NB4 (cell line): ENCODE measurements around the gene MMD.
A peak's percentile ranks its signal among the peaks of the same experiment; 100 is the strongest.

ENCODE experiments used
- DNase-seq: peaks from one replicate; pipeline ENCODE4 v3.0.0; 2010; ENCODE audit warnings: low read depth
- H3K4me3 ChIP-seq: one replicate; pipeline ENCODE4 v1.5.1; 2011; ENCODE audit warnings: mild to moderate bottlenecking, low read depth, low read length, moderate library complexity
- MYC ChIP-seq: IDR thresholded peaks from 2 replicates; pipeline ENCODE4 v1.6.1; 2011; ENCODE audit warnings: low read depth, low read length
- POLR2A ChIP-seq: IDR thresholded peaks from 2 replicates; pipeline ENCODE4 v1.6.1; 2011; ENCODE audit warnings: mild to moderate bottlenecking; ENCODE audit not compliant: insufficient read length; ENCODE audit errors: extremely low read depth
- TF ChIP-seq, protein P1 (sequence below): IDR thresholded peaks from one replicate; pipeline ENCODE4 v1.5.1; 2012; ENCODE audit warnings: low read depth, low read length
- TF ChIP-seq, protein P2 (sequence below): IDR thresholded peaks from 2 replicates; pipeline ENCODE4 v1.6.1; 2011; ENCODE audit warnings: low read depth, low read length

Gene MMD

DNA sequence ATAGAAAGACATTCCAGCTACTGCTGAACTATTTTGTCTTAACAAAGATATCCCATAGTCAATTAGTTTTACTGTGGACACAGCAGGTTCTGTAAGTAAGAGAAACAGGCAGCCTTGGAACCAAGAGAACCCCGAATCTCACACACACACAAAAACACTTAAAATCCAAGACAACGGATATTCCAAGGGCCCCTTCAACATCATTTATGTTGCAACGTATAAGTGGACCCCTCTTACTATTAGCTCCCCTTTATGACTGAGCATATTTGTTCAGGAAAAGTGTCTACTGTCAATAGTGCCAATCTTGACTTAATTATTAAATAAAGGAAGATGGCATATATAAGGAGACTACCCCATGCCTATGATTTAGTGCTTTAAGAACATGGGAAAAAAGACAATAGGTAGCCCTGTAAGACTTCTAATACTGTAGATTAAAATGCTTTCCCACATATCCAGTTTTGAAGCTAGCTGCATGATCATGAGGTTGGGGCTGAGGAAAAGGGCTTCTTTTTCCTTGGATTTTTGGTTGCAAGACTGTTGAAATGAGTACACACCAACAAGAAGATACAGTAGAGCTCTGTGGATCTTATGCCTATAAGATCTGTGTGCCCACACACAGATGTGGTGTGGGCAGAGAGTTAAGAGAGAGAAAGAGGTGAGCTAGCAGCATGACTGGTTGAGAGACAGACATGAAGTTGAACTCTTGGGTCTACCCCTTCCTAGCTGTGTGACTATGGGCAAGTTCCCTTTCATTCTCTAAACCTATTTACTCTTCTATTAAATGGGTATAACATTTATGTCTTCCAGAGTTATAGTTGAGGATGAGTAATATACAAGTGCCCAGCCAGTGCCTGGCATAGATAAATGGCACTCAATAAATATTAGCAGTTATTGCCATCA lies 3.0 kb downstream of the MMD start:
- no peak overlapping the region for H3K4me3 ChIP-seq
- DNase-seq: no peak
- TF ChIP-seq, protein P1, sequence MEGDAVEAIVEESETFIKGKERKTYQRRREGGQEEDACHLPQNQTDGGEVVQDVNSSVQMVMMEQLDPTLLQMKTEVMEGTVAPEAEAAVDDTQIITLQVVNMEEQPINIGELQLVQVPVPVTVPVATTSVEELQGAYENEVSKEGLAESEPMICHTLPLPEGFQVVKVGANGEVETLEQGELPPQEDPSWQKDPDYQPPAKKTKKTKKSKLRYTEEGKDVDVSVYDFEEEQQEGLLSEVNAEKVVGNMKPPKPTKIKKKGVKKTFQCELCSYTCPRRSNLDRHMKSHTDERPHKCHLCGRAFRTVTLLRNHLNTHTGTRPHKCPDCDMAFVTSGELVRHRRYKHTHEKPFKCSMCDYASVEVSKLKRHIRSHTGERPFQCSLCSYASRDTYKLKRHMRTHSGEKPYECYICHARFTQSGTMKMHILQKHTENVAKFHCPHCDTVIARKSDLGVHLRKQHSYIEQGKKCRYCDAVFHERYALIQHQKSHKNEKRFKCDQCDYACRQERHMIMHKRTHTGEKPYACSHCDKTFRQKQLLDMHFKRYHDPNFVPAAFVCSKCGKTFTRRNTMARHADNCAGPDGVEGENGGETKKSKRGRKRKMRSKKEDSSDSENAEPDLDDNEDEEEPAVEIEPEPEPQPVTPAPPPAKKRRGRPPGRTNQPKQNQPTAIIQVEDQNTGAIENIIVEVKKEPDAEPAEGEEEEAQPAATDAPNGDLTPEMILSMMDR: no peak
- TF ChIP-seq, protein P2, sequence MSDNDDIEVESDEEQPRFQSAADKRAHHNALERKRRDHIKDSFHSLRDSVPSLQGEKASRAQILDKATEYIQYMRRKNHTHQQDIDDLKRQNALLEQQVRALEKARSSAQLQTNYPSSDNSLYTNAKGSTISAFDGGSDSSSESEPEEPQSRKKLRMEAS: no peak
- no peak for TF ChIP-seq POLR2A
- no peak for TF ChIP-seq MYC

DNA sequence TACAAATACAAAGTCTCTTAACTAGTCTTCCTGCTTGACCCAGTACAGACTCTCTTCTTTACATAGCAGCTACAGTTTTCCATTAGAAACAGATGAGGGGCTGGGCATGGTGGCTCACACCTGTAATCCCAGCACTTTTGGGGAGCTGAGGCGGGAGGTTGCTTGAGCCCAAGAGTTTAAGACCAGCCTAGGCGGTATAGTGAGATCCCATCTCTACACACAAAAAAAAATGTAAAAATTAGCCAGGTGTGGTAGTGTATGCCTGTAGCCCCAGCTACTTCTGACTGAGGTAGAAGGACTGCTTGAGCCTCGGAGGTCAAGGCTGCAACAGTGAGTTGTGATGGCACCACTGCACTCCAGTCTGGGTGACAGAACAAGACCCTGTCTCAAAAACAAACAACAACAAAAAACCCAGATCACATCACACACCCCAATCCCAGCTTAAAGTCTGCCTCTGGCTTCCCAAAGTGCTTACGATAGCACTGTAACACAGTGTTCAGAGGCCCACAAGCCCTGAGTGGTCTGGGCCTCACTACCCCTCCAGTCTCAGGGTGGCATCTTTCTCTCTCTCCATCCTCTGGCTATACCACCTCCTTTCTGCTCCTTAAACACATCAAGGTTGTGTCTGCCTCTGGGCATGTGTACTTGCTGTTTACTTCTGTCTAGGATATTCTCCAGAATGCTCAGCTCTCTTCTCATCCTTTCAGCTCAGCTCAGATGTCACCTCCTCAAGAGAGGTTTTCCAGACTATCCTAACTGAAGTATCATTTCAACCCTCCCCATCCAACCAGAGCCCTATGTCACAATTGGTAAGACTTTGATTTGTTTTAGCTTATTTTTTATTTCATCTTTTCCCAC lies 4.0 kb downstream of the MMD start:
- no peak for DNase-seq
- no peak overlapping the region for H3K4me3 ChIP-seq
- TF ChIP-seq MYC (no peak), POLR2A (no peak)
- TF ChIP-seq, protein P1: no peak
- TF ChIP-seq, protein P2: no peak

DNA sequence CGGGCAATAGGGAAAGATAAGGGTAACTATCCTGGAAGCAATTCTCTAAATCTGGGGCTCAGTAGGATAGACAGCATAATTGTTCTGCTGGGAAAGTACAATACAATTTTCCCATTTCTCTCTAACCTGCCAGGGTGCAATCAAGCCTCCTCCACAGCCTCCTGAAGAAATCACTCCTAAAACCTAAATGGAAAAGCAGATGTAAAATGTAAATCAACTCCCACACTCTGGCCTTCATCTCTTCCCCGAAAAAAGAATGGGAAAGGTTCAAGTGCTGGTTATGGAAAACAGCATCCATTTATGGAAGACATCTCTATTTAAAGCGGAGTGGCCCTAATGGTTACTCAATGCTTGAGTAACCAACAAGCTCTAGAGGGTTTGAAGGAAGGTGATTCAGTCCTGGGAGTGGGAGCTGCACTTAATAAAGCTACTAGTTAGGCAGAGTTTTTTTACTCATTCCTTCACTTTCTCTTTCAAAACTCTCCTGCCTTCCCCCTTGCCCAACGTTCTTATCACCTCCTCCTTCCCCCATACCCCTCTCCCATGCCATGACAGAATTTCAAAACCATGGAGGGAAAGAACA lies 5.1 kb downstream of the MMD start:
- TF ChIP-seq, protein P2: no peak
- TF ChIP-seq, protein P1: no peak
- no peak for TF ChIP-seq POLR2A
- H3K4me3 ChIP-seq: no peak overlapping the region
- DNase-seq: peak; percentile 20

DNA sequence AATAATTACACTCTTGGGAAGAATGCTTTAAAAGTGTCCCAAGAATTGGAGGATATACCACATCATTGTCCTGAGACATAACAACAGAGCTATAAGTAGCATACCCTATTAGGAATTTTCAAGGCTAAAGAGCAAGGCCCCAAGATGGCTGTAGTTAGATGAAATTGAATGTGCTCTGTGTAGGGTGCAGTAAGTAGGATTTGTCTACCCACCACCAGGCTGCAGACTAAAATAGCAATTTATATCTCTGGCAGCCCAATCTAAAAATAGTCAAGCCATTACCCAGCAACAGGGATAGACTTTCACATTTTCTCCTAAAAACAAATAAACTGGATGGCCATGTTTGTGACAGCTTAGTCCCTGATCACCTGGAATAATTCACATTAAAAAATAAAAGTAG lies 5.6 kb downstream of the MMD start:
- no peak for DNase-seq
- TF ChIP-seq, protein P2: no peak
- no peak for TF ChIP-seq MYC
- TF ChIP-seq POLR2A: no peak
- TF ChIP-seq, protein P1: no peak
- H3K4me3 ChIP-seq: no peak overlapping the region

DNA sequence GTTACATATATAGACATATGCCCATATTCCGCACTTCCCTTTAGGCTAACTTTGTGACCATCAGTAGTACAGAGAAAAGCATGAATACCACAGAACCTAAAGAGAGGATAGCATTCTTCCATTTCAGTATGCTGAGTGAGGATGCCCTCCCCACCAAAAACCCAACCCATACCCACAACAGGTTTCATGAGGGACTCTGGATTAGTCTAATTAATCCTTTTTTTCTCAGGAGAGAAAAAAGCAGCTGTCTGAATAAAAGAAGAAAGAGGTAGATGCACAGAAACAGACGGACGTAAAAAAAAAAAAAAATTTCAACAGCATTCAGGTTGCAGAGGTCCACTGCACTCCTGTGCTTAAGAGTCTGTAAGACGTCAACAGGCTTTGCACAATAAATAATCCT lies 6.7 kb downstream of the MMD start:
- no peak overlapping the region for H3K4me3 ChIP-seq
- TF ChIP-seq POLR2A (no peak), MYC (no peak)
- TF ChIP-seq, protein P1: no peak
- no peak for DNase-seq
